Omental fat pad (tissue), 4 donors: ENCODE measurements around the gene PPIP5K1. TPM values are rescaled to one million over a fixed set of nuclear protein-coding genes. Genes with fewer than 3 reads are reported as not detected.

ENCODE experiments used
- ATAC-seq: fragments of 150-250 bp; one replicate; pipeline ENCODE4 v1.9.1; 2016; ENCODE audit warnings: mild to moderate bottlenecking, moderate library complexity; ENCODE audit not compliant: low FRiP score
- DNase-seq: peaks from one replicate; pipeline ENCODE4 v3.0.0-alpha.2; 2019; ENCODE audit warnings: low spot score
- CTCF ChIP-seq, 3 donors: fragments of 450-650 bp; IDR thresholded peaks; one replicate each; pipeline ENCODE4 v1.5.1; 2016 to 2017; ENCODE audit warnings: antibody characterized with exemption in 3 of 3, mild to moderate bottlenecking in 3 of 3, moderate library complexity in 2 of 3
- total RNA-seq, 4 donors: library from RNA; depleted of rRNA; stranded (reverse); fragments of >200 nt; gene quantifications; one replicate each; pipeline ENCODE4 v1.1.0, GENCODE V29; 2016

PPIP5K1 gene
- total RNA-seq, 4 donors from 2014 or later = 18.2 to 46.8 (median 24.7) TPM

GRCh38 chr15:43498990-43499389 is 91.0 kb downstream of the PPIP5K1 start:
- ATAC-seq = no peak
- no peak for TF ChIP-seq CTCF (IDR thresholded peaks at IDR 0.05)
- no peak for DNase-seq

- DNase-seq = no peak
- no peak for TF ChIP-seq CTCF (IDR thresholded peaks at IDR 0.05)
- no peak for ATAC-seq
Measured at GRCh38 chr15:43493703-43494472, 96.1 kb downstream of the PPIP5K1 start.

- DNase-seq (peak; percentile 98), ATAC-seq (peak; percentile 100)
- TF ChIP-seq CTCF (IDR thresholded peaks at IDR 0.05) = no peak
Measured at GRCh38 chr15:43492673-43493601, 97.1 kb downstream of the PPIP5K1 start, which contains the start of gene TP53BP1. Gene TP53BP1 (minus strand): TSS chr15:43493156. CDS start chr15:43493043, 113 bp downstream.

- DNase-seq (no peak), ATAC-seq (peak; percentile 22)
- TF ChIP-seq CTCF (IDR thresholded peaks at IDR 0.05) = no peak
Measured at GRCh38 chr15:43492266-43492665, 97.7 kb downstream of the PPIP5K1 start.

- ATAC-seq = no peak
- DNase-seq = no peak
- TF ChIP-seq CTCF (IDR thresholded peaks at IDR 0.05) = no peak
Measured at GRCh38 chr15:43489191-43489590, 100.8 kb downstream of the PPIP5K1 start.

- ATAC-seq = no peak
- TF ChIP-seq CTCF (IDR thresholded peaks at IDR 0.05) = no peak
- no peak for DNase-seq
Measured at GRCh38 chr15:43488790-43489189, 101.2 kb downstream of the PPIP5K1 start.
